GM19372 (cell line): ENCODE measurements around the gene SHOC1.
"Not testable (repeated sequence)": the region's sequence is repeated elsewhere in the genome, so short reads cannot be mapped to it uniquely, and the experiment has no call there.

Experiments used
- ATAC-seq: cut with Tn5 transposase; IDR thresholded peaks from one replicate; pipeline ENCODE4 v1.9.1; 2021; ENCODE audit warnings: mild to moderate bottlenecking, low read depth, moderate library complexity; ENCODE audit not compliant: unreplicated experiment

SHOC1 gene

DNA sequence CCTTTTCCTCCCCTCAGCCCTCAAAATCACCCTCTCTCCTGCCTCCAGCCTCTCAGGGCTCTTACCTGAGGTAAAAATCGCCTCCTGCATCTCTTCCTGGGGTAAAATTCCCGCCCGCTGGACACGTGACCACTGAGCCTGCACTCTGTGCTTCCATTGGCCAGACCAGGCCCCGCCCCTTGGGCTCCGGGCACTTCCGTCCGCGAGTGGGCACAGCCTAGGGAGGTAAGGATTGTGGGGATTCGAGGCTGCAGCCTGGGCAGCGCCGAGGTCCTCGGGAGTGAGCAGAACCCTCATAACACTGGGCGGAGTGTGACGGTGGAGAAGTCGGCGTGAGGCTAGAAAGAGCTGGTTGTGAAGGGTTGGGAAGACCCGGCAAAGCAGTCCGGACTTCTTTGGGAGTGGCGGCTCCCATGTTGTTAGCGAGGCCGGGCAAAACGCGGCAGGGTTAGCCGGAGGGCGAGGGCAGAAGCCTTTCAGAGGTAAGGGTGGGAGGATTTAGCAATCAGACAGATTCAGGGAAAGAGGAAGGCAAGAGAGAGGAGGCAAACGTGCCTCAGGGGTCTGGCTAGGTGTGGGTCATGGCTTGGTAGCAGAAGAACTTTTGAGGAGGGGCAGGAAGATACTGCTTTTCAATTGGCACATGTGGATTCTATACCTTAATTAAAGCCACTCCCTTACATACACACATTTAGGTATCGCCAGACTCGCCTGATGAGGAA lies at the start of gene SHOC1:
SHOC1 (minus strand) TSS at position 103 of the 722 bp plus-strand sequence. CDS start 3,519 bp downstream, outside the sequence.
- ATAC-seq = no peak

DNA sequence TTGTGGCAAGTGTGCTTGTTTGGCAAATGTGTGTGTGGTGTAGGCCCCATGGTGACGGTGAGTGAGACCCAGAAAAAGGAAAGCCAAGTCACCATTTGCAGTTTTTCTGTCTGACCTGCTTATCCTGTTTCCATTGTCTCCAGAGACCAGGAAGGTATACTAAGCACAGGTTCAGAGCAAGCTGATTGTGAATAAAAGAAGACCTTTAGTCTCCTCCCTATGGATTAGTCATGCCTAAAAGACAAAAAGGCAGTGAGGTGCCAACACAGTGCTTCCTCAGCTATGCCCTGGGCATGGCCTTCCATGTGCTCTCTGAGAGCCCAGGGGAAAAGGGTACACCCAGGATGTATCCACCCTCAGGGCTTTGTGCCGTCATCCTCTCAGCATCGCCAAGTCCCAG lies 49.2 kb upstream of the SHOC1 start:
- no peak for ATAC-seq

DNA sequence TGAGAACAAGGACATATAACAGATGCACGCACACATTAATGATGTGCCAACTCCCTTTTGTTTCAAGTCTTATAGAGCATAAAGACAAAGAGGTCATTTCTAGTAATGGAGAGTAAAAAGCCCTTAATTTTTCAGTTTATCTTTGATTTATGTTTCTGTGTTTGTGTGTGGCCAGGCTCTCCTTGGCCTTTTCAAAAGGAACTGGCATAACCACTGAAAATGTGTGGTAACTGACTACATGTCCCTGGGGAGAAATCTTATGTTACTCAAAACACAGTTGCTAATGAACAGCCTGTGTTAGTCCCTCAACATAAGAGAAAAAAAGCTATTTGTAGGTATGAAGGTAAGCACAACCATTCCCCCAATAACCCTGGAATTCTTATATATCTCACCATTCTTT lies 47.6 kb upstream of the SHOC1 start:
- no peak for ATAC-seq

DNA sequence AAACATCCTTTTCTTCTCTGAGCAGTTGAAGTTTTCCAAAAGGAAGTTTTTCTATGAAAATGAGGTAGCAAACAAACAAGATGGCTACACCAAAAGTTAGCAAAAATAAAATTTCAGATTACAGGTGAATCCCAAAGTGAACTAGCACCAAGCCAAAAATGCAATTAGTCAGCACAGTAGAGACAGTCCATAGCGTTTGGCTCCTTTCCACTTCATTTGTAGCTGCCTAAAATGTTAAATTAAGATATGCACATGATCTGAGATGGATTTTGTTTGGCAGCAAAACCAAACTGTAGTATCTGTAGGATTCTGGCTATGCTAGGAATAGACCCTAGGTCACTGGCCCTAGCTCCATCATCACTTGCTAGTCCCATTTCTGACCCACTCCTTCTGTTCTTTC lies 45.7 kb upstream of the SHOC1 start:
- no peak for ATAC-seq

DNA sequence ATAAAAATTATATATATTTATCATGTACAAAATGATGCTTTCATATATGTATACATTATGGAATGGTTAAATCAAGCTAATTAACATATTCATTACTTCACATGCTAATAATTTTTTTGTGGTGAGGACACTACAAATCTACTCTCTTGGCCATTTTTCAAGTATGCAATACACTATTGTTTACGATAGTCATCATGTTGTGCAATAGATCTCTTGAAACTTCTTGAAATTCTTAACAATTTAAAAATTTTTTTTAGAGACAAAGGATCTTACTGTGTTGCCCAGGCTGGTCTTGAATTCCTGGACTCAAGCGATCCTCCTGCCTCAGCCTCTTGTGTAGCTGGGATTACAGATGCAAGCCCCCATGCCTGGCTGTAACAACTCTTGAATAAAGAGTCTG lies 45.2 kb upstream of the SHOC1 start:
- no peak for ATAC-seq

DNA sequence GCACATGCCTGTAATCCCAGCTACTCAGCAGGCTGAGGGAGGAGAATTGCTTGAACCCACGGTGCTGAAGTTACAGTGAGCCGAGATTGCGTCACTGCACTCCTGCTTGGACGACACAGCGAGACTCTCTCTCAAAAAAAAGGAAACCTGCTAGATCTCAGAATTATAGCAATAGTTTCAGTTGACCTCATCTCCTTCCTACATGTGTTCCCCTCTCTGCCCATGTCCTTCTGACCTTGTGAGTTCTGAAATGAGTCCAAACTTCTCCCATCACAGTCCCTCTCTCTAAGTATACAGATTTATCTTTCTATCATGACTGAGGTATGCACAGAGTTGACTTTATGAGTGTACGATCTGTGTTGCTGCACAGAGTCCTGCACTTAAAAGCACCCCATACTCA lies 44.6 kb upstream of the SHOC1 start:
- ATAC-seq = peak; percentile 64

DNA sequence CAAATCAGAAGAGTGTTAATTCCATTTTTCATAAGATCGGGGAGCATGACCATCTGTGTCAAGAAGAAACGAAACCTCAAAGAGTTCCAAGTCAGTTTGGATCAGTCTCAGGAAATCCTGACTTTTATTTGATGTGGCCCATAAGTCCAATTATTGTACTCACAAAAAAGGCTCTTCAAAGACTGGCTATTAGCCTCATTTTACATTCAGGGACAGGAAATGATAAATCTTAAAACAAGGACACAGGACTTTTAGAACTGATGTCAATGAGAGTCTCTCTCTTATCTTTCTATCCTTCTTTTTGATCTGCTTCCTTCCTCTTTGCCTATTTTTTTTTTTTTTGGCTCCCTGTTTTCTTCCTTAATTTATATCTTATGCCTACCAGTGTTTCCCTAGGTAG lies 43.7 kb upstream of the SHOC1 start:
- no peak for ATAC-seq

DNA sequence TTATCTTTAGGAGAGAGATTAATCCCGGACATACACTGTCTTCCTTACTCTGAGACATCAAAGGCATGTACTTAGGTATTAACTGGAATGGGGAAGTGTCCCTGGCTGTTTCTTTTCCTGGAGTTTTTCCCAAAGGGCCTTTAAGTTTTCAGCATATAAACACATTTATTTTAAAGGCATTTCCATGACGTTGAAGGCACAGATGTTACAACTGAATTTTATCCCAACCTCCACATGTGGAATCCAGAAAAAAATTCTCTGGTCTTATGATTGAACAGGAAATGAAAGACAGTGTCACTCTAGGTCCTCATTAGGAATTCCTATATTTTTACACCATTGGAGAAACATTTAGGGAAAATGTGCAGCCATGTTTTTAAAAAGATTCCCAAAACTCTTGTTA lies 41.6 kb upstream of the SHOC1 start:
- ATAC-seq = no peak

DNA sequence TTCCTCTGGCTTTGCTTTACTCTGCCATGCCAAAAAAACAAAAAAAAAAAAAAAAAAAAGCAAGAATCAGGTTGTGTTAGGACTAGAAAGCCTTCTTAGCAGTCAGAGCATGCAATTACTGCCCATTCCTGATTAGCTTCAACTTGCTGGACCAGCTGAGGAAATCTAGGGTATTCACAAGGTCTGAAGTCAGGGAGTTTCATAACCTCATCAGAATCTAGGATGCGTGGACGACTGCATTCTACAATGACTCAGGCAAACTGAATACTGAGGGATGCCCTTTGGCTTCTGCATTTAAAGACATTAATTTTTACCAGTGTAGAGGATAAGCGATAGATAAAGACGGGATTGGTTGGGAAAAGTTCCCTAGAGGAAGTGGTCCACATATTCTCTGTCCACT lies 39.2 kb upstream of the SHOC1 start:
- no peak for ATAC-seq

DNA sequence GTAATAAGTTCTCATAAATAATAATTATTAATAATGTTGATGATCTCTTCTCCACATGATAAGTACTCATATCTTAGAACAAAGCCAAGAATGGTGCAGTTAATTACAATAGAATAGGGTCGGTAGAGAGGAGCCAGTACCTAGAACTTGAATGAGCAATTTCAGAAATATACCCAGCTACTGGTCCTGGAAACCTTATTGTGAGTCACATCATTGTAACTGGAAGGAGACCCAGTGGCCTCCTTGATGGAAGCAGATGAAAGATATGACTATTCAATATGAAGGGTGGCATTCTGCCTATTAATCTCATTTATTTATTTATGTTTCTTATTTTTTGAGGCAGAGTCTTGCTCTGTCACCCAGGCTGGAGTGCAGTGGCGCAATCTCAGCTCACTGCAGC lies 37.7 kb upstream of the SHOC1 start:
- ATAC-seq = no peak

DNA sequence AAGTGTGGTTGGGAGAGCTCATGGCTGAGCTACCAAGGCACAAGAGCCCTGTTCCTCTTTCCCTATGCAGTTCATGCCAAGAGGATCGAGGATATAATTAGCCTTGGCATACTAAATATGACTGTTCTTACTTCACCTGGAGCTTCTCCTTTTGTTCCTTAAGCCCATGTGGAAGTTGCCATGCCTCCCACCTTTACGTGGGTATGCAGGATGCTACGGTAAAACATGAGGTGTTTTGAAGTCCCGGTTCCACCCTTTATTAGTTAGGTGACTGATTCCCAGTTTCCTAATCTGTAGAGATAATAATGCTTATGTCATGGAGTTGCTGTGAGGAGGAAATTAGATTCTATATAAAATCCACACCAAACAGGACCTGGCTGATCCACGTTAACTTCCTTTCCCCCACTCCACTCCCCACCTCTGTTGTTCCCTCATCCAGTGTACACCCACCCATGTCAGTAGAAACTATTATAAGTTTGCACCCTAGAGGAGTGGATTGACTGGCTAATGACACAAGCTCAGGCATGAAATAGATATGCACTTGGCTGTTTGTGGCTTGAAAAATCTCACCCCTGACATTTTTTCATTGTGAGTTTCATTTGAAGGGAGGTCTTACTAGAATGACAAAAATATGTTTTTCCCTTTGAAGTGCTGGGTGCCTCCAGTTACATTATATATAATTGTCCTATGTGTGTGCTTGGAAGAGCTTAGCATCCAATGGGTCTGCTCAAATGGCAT lies 36.8 kb upstream of the SHOC1 start:
- no peak for ATAC-seq

DNA sequence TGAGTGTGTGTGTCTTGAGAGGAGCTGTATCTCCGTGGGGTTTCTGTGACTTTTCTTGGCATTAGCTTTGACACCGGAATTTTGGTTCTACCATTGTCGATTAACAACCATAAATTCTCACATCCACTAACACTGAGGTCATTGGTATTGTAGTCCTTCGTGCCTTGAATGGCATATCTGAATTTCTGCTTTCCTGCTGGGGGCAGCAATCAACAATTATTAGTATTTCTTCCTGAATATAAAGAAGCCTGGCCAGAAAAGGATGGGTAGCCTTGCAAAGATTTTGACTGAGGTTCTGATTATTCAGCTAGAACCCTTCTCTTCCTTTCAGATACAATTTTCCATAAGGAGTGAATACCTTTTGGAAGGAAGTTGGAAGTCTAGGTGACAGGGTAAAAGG lies 33.5 kb upstream of the SHOC1 start:
- ATAC-seq = no peak

DNA sequence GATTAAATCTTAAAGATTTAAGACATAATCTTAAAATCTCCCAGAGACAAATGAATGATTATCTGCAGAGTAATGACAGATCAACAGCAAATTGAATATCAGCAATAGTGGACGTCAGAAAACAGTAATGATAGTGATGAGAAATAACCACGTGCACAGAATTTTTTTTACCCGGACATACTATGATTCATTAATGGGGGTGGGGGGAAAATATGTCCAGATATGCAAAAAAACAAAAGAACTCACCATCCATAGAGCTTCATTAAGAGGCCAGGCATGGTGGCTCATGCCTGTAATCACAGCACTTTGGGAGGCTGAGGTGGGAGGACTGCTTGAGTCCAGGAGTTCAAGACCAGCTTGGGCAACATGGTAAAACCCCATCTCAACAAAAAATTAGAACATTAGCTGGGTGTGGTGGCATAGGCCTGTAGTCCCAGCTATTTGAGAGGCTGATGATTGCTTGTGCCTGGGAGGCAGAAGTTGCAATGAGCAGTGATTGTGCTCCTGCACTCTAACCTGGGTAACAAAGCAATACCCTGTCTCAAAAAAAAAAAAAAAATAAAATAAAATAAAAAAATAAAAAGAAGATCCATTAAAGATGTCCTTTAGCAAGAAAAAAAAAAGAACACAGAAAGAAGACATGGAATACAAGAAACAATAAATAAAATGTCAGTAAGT lies 30.9 kb upstream of the SHOC1 start:
- no peak for ATAC-seq

DNA sequence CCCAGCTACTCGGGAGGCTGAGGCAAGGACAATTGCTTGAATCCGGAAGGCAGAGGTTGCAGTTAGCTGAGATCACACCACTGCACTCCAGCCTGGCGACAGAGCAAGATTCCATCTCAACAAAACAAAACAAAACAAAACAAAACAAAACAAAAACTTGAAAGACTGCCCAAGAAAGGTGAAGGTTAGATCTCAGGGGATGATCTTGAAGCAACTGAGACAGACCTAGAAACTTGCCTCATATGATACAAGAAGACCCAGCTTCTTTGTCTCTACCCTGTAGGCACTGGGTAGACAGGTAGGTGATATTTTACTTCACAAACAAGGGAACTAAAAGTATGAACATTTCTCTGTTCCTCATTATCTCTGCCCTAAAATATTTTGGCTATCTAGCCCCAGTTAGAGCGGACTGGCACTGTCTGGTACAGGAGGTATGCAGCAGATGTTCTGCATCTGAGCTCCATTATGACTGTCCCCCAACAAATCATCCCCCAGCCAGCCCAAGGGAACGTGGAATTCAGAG lies 26.3 kb upstream of the SHOC1 start:
- ATAC-seq = no peak

DNA sequence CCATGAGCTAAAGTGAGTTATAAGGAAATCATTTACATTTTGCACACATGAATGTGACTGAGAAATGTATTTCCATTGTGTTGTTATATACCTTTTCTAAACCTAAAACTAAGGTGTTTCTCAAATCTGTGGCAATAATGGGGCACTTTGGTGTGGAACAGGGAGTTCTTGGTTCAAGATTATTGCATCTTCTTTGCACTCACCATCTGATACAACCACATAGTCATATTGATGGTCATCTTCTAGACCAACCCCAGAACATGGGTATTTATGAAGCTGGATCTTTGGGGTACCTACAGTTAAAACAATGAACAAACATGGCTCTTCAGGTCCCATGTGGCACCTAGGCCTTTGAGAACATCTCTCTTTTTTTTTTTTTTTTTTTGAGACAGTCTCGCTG lies 24.6 kb upstream of the SHOC1 start:
- ATAC-seq = no peak

DNA sequence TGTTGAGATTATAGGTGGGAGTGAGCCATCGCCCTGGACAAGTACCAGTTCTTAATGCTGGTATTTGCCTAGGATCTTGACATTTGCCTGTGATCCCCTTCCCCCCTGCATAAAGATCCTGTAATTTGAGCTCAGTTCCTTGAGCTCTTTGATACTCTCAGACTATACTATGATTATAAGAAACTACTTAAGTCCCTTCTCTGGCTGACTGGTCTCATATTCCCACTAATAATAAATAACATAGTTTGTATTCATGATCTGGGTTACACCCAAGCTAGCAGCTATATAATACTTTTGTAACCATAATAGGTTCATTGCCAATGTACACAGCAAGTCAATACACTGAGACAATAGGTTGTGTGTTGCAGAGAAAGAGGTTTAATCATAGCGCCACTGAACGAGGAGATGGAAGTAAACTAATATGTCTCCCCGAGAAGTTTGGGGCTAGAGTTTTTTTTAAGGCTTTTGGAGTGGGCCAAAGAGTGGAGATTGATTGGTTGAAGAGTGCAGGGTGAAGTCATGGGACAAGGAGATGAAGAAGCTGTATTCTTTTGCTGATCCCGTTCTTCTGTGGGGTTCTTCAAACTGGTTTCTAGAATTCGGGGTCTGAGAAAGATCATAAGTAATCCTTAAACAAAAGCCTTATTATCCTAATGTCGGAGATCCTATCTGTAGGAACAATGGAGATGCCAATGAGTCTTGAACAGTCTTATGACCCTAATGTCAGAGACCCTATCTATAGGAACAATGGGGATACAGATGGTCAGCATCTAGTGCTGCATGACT lies 20.7 kb upstream of the SHOC1 start:
- no peak for ATAC-seq

DNA sequence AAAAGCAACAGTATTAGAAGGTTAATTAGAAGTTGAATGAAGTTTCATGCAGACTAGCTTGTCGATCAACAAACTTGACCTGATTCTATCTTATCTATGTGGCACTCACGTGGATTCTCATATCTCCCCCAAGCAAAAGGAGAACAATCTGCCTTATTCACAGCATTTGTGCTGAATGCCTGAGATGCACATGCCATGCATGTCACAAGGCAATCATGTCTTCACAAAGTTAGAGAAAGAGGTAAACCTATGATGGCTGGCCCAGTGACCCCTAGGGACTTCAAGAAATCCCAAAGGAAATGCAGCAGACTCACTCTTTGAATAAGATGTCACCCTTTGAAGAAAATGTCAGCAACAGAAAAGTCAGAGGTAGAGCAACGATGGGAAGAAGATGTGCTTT lies 17.6 kb upstream of the SHOC1 start:
- ATAC-seq = no peak

DNA sequence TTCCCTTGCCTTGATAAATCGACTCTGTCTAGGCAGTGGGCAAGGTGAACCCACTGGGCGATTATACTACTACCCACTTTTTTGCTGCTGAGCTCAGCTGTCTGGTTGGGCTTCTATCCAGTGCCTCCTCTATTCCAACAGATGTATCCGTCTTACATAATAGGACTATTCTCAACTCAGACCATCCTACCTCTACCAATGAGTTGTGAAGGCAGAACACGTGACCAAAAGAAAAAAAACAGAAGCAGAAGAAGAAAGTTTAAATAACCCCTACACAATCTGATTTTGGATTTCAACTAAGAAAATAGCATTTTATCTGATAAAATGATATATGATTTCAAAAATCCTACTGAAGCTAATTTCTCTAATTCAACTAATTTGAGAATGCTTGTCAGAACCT lies 16.2 kb upstream of the SHOC1 start:
- ATAC-seq = no peak

DNA sequence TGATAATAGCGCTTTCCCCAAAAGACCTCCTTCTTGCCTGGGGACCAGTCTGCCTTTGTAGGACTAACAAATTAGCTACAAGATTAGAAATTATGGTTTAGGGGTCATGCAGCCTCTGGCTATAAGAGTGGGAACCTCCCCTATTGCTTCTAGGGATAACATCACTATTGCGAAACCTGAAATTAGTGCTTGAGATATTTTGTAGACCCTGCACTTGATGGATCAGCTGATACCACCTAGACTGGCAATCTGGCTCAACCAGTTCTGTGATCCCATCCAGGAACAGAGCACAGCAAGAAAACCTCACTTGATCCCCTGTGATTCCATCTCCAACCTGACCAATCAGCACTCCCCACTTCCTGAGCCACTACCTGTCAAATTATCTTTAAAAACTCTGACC lies 15.7 kb upstream of the SHOC1 start:
- ATAC-seq = not testable (repeated sequence)

DNA sequence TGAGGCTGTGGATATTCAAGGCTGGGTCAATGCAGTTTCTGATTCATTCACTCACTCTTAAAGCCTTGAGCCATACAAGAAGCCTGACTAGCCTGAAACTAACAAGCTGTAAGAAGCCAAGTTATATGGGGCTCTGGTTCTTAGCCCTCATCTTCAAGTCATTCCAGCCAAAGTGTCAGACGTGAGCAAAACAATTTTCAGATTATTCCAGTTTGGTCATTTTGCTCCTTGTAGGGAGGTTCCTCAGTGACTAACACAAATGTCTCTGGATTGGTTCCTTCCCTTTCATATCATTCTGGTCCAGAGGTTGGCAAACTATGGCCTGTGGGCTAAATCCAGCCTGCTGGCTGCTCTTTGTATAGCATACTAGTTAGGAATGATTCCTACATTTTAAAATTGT lies 12.5 kb upstream of the SHOC1 start:
- ATAC-seq = no peak

DNA sequence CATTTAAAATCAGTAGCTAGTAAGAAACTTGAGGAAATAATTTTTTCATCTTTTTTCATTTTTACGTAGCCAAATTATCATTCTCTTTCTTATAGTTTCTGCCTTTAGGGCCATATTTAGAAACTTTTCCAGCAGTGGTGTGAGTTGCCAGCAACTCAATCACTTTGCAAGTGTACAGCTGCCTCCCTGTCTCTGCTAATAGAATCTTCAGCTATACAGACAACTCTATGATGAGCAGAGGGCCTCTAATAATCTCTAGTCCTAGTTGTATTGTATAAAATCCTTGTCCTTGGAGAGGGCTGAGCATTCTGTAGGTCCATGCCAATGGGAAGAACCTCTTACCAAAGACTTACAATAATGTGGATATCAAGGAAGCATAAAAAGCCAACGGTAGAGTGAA lies 11.5 kb upstream of the SHOC1 start:
- no peak for ATAC-seq
